AG09309 (cell line): ENCODE measurements around the gene MCC.

Source experiments
- DNase-seq: peaks from one replicate; pipeline ENCODE4 v3.0.0-alpha.2; 2010; ENCODE audit warnings: low read depth
- H3K4me3 ChIP-seq: 2 replicates; pipeline ENCODE4 v1.5.1; 2011; ENCODE audit warnings: mild to moderate bottlenecking, low read depth, low read length, moderate library complexity; ENCODE audit not compliant: control insufficient read depth
- TF ChIP-seq, protein P1 (sequence below): IDR thresholded peaks from 2 replicates; pipeline ENCODE4 v1.5.1; 2011; ENCODE audit warnings: mild to moderate bottlenecking, low read depth, low read length, inconsistent platforms; ENCODE audit not compliant: insufficient read depth, control insufficient read depth; ENCODE audit errors: missing control alignments

Gene MCC

DNA sequence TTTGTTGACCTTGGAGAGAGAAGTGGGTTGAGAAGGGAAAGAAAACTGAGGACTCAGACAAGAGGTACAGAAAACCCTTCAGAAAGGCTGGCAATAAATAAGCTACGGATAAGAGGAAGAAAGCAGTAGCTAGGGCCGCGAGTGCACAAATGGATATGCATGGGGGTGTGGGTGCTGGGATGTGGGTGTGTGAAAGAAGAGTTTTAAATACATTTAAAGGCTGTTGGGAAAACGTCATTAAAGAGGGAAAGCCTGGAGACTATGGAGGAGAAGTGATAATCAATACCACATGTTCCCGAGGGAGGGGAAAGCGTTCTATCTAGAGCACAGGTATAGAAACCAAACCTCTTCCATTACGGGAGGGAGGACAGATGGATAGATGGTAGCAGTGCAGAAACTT lies 230.7 kb downstream of the MCC start:
- DNase-seq: no peak
- TF ChIP-seq, protein P1, sequence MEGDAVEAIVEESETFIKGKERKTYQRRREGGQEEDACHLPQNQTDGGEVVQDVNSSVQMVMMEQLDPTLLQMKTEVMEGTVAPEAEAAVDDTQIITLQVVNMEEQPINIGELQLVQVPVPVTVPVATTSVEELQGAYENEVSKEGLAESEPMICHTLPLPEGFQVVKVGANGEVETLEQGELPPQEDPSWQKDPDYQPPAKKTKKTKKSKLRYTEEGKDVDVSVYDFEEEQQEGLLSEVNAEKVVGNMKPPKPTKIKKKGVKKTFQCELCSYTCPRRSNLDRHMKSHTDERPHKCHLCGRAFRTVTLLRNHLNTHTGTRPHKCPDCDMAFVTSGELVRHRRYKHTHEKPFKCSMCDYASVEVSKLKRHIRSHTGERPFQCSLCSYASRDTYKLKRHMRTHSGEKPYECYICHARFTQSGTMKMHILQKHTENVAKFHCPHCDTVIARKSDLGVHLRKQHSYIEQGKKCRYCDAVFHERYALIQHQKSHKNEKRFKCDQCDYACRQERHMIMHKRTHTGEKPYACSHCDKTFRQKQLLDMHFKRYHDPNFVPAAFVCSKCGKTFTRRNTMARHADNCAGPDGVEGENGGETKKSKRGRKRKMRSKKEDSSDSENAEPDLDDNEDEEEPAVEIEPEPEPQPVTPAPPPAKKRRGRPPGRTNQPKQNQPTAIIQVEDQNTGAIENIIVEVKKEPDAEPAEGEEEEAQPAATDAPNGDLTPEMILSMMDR: no peak
- H3K4me3 ChIP-seq: no peak overlapping the region

DNA sequence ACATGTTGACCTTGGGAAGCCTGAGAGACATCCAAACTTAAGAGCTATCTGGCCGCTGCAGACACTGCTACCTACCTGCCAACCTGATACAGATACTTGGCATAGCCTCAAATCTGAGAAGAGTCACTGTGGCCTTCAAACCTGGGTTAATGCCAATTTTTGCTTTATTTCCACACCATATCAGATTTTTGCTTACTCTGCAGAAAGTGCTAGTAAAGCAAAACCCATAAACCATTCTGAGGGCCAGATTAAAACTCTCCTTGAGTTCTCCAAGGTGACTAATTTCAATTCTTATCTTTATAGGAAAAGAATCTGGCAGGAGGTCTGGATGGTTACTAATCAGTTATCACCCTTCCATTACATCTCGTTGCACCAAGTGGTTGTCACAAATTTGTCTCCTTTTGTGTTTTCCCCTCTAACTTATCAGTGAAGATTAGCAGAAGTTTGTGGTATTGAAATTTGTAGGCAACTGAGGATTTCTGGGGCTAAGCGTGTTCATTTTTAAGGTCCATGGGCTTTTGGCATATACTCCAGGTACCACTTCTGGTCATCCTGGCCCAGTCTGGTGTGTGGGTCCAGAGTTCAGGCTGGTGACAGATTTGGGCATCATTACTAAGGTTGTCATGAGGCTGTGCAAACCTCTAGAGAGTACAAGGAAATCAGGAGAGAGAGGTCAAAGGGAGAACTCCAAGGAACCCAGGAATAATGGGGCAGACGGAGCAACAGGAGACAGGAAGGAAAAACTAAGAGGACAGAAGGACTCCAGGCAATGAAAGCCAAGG lies 231.4 kb downstream of the MCC start:
- no peak overlapping the region for H3K4me3 ChIP-seq
- TF ChIP-seq, protein P1: no peak
- no peak for DNase-seq

GRCh38 chr5:113255579-113256386 lies 232.5 kb downstream of the MCC start:
- TF ChIP-seq, protein P1: no peak
- no peak for DNase-seq
- no peak overlapping the region for H3K4me3 ChIP-seq

DNA sequence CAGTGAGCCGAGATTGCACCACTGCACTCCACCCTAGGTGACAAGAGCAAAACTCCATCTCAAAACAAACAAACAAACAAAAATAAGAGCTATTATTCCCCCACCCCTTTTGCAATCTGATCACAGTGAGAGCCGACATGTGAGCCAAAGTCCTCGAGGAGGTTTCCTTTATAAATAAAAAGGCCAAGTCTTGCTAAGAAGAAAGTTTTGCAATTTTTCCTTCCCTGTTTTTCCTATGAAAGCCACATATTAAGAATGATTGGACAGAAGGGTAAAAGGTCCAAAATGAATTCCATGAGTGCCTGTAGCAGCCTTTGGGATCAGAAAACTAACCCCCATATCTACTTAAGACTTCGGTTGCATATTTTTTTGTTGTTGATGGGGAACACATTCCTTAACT lies 233.1 kb downstream of the MCC start:
- TF ChIP-seq, protein P1: no peak
- H3K4me3 ChIP-seq: no peak overlapping the region
- DNase-seq: no peak

GRCh38 chr5:113253037-113253436 lies 235.2 kb downstream of the MCC start:
- no peak overlapping the region for H3K4me3 ChIP-seq
- DNase-seq: no peak
- TF ChIP-seq, protein P1: no peak

DNA sequence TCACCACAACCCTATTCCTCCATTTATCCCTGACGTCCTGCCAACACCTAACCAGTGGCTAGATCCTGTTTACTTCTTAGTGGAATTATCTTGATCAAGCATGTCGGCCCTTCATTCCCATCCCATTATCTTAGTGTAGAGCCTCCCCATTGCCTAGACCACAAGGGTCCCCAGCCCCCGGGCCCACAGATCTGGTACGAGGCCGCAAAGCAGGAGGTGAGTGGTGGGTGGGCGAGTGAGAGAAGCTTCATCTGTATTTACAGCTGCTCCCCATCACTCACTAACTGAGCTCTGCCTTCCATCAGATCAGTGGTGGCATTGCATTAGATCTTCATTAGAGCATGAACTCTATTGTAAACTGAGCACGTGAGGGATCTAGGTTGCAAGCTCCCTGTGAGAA lies 236.2 kb downstream of the MCC start:
- no peak overlapping the region for H3K4me3 ChIP-seq
- TF ChIP-seq, protein P1: no peak
- DNase-seq: no peak
